Gastrocnemius medialis (tissue), 4 donors: ENCODE measurements around the gene SMAD1. TPM values are rescaled to one million over a fixed set of nuclear protein-coding genes. Genes with fewer than 3 reads are reported as not detected.

Experiments used
- ATAC-seq, 2 donors: fragments of 150-250 bp; one replicate each; pipeline ENCODE4 v1.9.1; 2016
- DNase-seq, 2 donors: peaks; one replicate each; pipeline ENCODE4 v3.0.0-alpha.2; 2019
- H3K27ac ChIP-seq, 4 donors: fragments of 200-600 bp; sonication (generic); 1 replicate in 1 of 4; 2 replicates in 3 of 4; pipeline ENCODE4 v1.5.1; 2016 to 2018; ENCODE audit warnings: mild to moderate bottlenecking in 2 of 4, moderate library complexity in 1 of 4
- H3K27me3 ChIP-seq, 3 donors: fragments of 200-600 bp; sonication (generic) in 2 of 3; 1 replicate in 1 of 3; 2 replicates in 2 of 3; pipeline versions ENCODE4 v1.5.1 to v1.6.0; 2016 to 2019; ENCODE audit warnings: mild to moderate bottlenecking in 1 of 3, moderate library complexity in 1 of 3
- H3K36me3 ChIP-seq, 2 donors: fragments of 200-600 bp; sonication (generic) in 1 of 2; one replicate each; pipeline ENCODE4 v1.5.1; 2017 to 2018
- H3K4me1 ChIP-seq, 2 donors: fragments of 200-600 bp; sonication (generic) in 1 of 2; one replicate each; pipeline ENCODE4 v1.5.1; 2016 to 2017; ENCODE audit warnings: mild to moderate bottlenecking in 2 of 2
- H3K4me3 ChIP-seq, 4 donors: fragments of 200-600 bp; sonication (generic) in 3 of 4; 1 replicate in 1 of 4; 2 replicates in 3 of 4; pipeline ENCODE4 v1.5.1; 2016 to 2019; ENCODE audit warnings: mild to moderate bottlenecking in 2 of 4
- H3K9me3 ChIP-seq, 3 donors: fragments of 200-600 bp; sonication (generic) in 2 of 3; 1 replicate in 1 of 3; 2 replicates in 2 of 3; pipeline ENCODE4 v1.5.1; 2016 to 2019
- CTCF ChIP-seq, 5 experiments: fragments of 450-650 bp in 3 of 5; fragments of 200-600 bp in 2 of 5; sonication (generic) in 2 of 5; IDR thresholded peaks in 4 of 5; conservative IDR thresholded peaks in 1 of 5; 1 replicate in 4 of 5; 2 replicates in 1 of 5; pipeline ENCODE4 v1.5.1; 2016 to 2019; ENCODE audit warnings: antibody characterized with exemption in 5 of 5, mild to moderate bottlenecking in 3 of 5, moderate library complexity in 3 of 5
- POLR2A ChIP-seq, 2 donors: fragments of 450-650 bp; IDR thresholded peaks; one replicate each; pipeline ENCODE4 v1.6.1; 2017; ENCODE audit warnings: antibody characterized with exemption in 2 of 2, mild to moderate bottlenecking in 2 of 2, moderate library complexity in 2 of 2
- in situ Hi-C, 4 donors: fragments of 200-750 bp; cut with MboI; loops; one replicate each; pipeline versions ENCODE4 v1.15.0 to v1.8.0; 2017; ENCODE audit warnings: low sequenced_read_pairs in 4 of 4
- intact Hi-C: fragments of 100-400 bp; cut with DNase I; formaldehyde crosslinking; loops from one replicate; pipeline ENCODE4 v1.15.1; 2023; ENCODE audit warnings: low total_unique reads
- total RNA-seq, 4 donors: library from RNA; depleted of rRNA; stranded (reverse); fragments of >200 nt; gene quantifications; one replicate each; pipeline versions ENCODE4 v1.1.0 to v1.2.3, GENCODE V29; 2016

The SMAD1 gene
- total RNA-seq, 4 donors from 2014 or later, result 19.9 to 33.9 (median 21.7) TPM

GRCh38 chr4:145498430-145498829, 16.8 kb downstream of the SMAD1 start:
- Histone ChIP-seq H3K4me3 (no peak overlapping the region), H3K27me3 (no peaks in the 10 kb centered on the region), H3K4me1 (peaks cover 30 to 58% of the 10 kb centered on the region in 2 donors), H3K9me3 (no peaks in the 10 kb centered on the region), H3K36me3 (no peaks in the 10 kb centered on the region), H3K27ac (peak overlapping the region in 3 of 4 donors; percentile 37 to 47 (median 43))
- no peak for ATAC-seq
- DNase-seq, result no peak
- TF ChIP-seq CTCF (IDR thresholded peaks at IDR 0.05 in 4 of 5, conservative IDR thresholded peaks at IDR 0.05 in 1 of 5), result no peak
- TF ChIP-seq POLR2A (IDR thresholded peaks at IDR 0.05), result no peak
- in situ Hi-C loops, result no loop called here
- intact Hi-C loops, result no loop called here

- DNase-seq, result no peak
- TF ChIP-seq CTCF (IDR thresholded peaks at IDR 0.05 in 4 of 5, conservative IDR thresholded peaks at IDR 0.05 in 1 of 5) (no peak), POLR2A (IDR thresholded peaks at IDR 0.05) (no peak)
- Histone ChIP-seq H3K9me3 (no peaks in the 10 kb centered on the region), H3K36me3 (no peaks in the 10 kb centered on the region), H3K4me1 (peaks cover 40 to 53% of the 10 kb centered on the region in 2 donors), H3K27ac (peak overlapping the region in 3 of 4 donors; percentile 47 to 66 (median 53)), H3K4me3 (no peak overlapping the region), H3K27me3 (no peaks in the 10 kb centered on the region)
- ATAC-seq, result peak in 1 of 2 donors; percentile 55
- in situ Hi-C loops (no loop called here), intact Hi-C loops (no loop called here)
Measured at GRCh38 chr4:145501051-145501660, 19.5 kb downstream of the SMAD1 start.

GRCh38 chr4:145502809-145503208, 21.2 kb downstream of the SMAD1 start:
- peak overlapping the region; percentile 47 to 57 (median 50) for H3K27ac ChIP-seq
- no peaks in the 10 kb centered on the region for H3K9me3 ChIP-seq
- H3K4me3 ChIP-seq, result no peak overlapping the region
- no peaks in the 10 kb centered on the region for H3K36me3 ChIP-seq
- intact Hi-C loops, result no loop called here
- TF ChIP-seq CTCF (IDR thresholded peaks at IDR 0.05 in 4 of 5, conservative IDR thresholded peaks at IDR 0.05 in 1 of 5) (no peak), POLR2A (IDR thresholded peaks at IDR 0.05) (no peak)
- no peaks in the 10 kb centered on the region for H3K27me3 ChIP-seq
- peaks cover 43 to 59% of the 10 kb centered on the region in 2 donors for H3K4me1 ChIP-seq
- in situ Hi-C loops, result no loop called here
- ATAC-seq (no peak), DNase-seq (no peak)

GRCh38 chr4:145503486-145504072, 21.9 kb downstream of the SMAD1 start:
- peaks cover 42 to 56% of the 10 kb centered on the region in 2 donors for H3K4me1 ChIP-seq
- H3K9me3 ChIP-seq, result no peaks in the 10 kb centered on the region
- TF ChIP-seq CTCF (IDR thresholded peaks at IDR 0.05 in 4 of 5, conservative IDR thresholded peaks at IDR 0.05 in 1 of 5) (no peak), POLR2A (IDR thresholded peaks at IDR 0.05) (no peak)
- intact Hi-C loops, result no loop called here
- H3K27me3 ChIP-seq, result no peaks in the 10 kb centered on the region
- H3K36me3 ChIP-seq, result no peaks in the 10 kb centered on the region
- in situ Hi-C loops, result no loop called here
- ATAC-seq, result no peak
- no peak overlapping the region for H3K4me3 ChIP-seq
- DNase-seq, result no peak
- H3K27ac ChIP-seq, result peak overlapping the region in 3 of 4 donors; percentile 29 to 57 (median 47)
